ENCODE results near the gene LIMS1.
A peak's percentile ranks its signal among the peaks of the same experiment; 100 is the strongest.
"Not testable (repeated sequence)": the region's sequence is repeated elsewhere in the genome, so short reads cannot be mapped to it uniquely, and the experiment has no call there.

The LIMS1 gene

DNA sequence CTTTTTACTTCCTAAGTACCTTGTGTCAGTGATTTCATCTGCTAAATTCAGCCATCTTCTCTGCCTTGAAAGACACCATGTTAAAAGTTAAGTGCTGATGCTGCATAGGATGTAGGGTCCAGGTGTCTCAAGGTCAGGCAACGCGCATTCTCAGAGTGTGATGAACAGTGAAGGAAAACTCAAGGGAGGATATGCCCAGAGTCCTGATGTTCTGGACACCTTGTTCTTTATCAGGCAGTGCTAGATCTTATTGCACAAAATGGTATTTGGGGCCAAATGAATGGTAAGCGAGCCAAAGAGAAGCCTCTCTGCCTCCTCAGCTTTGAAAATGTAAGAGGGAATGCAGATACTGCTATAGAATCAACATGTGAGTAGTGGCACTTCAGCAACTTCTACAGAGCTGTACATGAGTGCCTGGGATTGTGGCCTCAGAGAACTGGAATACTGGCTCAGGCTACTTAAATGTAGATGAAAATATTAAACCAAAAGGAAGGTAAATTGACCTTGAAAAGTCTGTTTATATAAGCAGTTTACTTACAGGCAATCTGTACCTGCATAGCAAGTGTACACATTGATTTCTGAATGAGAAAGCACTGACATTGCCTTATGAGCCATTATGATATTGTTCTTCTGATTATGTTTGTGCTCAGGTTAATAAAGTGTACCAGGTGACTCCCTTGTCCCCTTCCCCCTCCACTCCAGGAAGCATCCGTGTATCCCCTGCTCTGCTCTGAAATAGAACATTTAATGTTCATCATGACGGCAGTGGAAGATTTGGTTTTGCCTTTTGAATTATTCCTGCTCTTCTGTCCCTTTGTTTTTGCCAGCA lies 98.3 kb downstream of the LIMS1 start:
- H3K27me3 Mint-ChIP-seq (ENCODE audit: low read depth): no peaks in the 10 kb centered on the region
- H3K4me3 Mint-ChIP-seq: no peak overlapping the region
- no peak overlapping the region for H3K27ac Mint-ChIP-seq
- DNase-seq (ENCODE audit: low spot score): no peak
- H3K36me3 Mint-ChIP-seq (ENCODE audit: low read depth): peaks cover 22% of the 10 kb centered on the region
- peaks cover 54% of the 10 kb centered on the region for H3K4me1 Mint-ChIP-seq (ENCODE audit: low read depth)
- H3K9me3 Mint-ChIP-seq: no peaks in the 10 kb centered on the region

DNA sequence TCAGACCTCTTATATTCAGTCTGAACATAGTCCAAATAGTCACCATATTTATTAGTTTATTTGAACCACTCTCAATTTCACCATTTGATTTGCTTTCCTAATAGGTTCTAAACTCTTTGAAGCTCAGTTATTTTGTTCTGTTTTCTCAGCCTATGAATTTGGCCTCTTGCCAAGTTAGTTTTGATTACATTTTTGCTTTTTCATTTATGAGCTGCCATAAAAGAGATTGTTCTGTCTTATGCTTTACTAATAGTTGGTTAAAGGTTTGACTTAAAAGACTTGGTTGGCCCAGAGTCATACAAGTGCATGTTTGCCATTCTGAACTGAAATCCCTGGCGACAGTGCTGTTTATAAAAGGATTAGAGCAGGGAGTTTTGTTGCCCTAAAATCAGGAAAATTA lies 99.1 kb downstream of the LIMS1 start:
- no peak for DNase-seq (ENCODE audit: low spot score)
- Mint-ChIP-seq H3K4me3 (no peak overlapping the region), H3K9me3 (no peaks in the 10 kb centered on the region), H3K36me3 (ENCODE audit: low read depth) (peaks cover 18% of the 10 kb centered on the region), H3K27me3 (ENCODE audit: low read depth) (no peaks in the 10 kb centered on the region), H3K27ac (no peak overlapping the region), H3K4me1 (ENCODE audit: low read depth) (peaks cover 48% of the 10 kb centered on the region)

DNA sequence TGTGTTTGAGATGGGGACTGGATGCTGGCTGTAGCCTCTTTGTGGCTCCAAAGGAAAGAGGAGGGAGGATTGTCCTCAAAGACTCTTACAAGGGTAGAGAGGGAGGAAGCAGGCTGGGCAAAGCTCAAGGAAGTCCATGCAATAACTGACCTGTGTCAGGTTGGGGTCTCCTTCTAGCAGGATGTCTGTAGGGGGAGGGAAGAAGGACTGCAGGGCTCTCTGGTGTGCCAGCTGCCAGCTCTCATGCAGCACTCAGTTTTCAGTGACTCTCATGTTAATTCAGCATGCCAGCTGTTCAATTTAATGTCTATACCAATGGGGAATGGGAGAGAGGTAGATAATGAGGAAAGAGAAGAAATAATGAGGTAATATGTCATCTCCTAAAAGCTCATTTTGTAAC lies 99.7 kb downstream of the LIMS1 start:
- peaks cover 44% of the 10 kb centered on the region for H3K4me1 Mint-ChIP-seq (ENCODE audit: low read depth)
- H3K36me3 Mint-ChIP-seq (ENCODE audit: low read depth): peaks cover 18% of the 10 kb centered on the region
- no peaks in the 10 kb centered on the region for H3K27me3 Mint-ChIP-seq (ENCODE audit: low read depth)
- DNase-seq (ENCODE audit: low spot score): no peak
- peak overlapping the region; percentile 29 for H3K27ac Mint-ChIP-seq
- no peaks in the 10 kb centered on the region for H3K9me3 Mint-ChIP-seq
- no peak overlapping the region for H3K4me3 Mint-ChIP-seq

DNA sequence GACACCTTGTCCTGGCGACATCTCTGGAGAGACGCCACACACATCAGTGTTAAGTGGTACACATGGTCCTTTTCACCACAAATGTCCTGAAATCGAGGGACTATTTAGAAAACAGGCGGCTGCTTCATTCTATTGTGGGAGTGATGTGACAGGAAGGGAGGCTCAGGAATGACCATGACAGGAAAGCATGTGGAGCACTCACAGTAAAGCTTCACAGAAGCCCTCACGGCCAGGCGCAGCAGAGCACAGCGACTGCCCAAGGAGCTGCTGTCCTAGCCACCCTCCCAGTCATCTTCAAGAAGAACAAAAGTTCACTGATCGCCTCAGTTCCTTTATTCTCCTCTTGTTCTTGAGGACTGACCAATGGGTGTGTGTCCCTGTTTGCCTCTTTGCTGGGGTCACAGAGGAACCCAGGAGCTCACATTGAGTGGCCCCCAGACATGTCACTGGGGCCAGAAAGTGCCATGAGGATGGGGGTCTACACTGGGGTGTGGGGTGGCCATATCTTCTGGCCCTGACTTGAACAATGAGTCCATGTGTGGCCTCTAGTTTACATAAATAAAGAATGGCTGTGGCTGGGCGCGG lies 100.4 kb downstream of the LIMS1 start:
- Mint-ChIP-seq H3K9me3 (no peaks in the 10 kb centered on the region), H3K4me3 (no peak overlapping the region), H3K4me1 (ENCODE audit: low read depth) (peaks cover 38% of the 10 kb centered on the region), H3K27me3 (ENCODE audit: low read depth) (no peaks in the 10 kb centered on the region), H3K36me3 (ENCODE audit: low read depth) (peaks cover 15% of the 10 kb centered on the region), H3K27ac (no peak overlapping the region)
- no peak for DNase-seq (ENCODE audit: low spot score)

DNA sequence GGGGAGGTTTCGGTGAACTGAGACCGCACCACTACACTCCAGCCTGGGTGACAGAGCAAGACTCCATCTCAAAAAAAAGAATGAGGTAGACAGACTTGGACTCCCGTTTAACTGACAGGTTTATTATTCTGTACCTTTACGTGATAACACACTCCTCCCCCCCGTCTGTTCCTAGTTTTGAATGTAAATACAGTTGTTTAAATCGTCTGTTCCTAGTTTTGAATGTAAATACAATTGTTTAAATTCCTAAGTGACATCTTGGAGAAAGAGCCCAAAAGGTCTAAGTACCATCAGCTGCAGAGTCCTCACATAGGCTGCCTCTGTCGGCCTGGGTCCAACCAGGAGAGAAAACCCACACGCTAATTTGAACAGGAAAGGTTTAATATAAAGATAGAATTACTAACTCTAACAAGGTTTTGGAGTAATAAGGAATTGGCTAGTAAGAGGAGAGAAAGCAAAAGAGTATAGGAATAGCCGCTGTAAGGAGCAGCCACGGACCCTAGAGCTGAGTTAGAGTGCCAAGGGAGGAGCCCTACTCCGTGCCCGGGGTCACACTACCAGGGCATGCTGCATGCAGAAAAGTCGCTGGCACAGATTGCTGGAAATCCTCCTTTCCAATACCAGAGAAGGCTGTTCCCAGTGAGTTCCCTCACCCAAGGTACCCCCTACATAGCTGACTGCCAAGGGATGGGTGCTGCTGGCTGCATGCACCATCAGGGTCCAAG lies 101.5 kb downstream of the LIMS1 start:
- no peak for DNase-seq (ENCODE audit: low spot score)
- Mint-ChIP-seq H3K27me3 (ENCODE audit: low read depth) (no peaks in the 10 kb centered on the region), H3K4me1 (ENCODE audit: low read depth) (peaks cover 36% of the 10 kb centered on the region), H3K9me3 (no peaks in the 10 kb centered on the region), H3K27ac (peak overlapping the region; percentile 5), H3K36me3 (ENCODE audit: low read depth) (peaks cover 8% of the 10 kb centered on the region), H3K4me3 (no peak overlapping the region)

DNA sequence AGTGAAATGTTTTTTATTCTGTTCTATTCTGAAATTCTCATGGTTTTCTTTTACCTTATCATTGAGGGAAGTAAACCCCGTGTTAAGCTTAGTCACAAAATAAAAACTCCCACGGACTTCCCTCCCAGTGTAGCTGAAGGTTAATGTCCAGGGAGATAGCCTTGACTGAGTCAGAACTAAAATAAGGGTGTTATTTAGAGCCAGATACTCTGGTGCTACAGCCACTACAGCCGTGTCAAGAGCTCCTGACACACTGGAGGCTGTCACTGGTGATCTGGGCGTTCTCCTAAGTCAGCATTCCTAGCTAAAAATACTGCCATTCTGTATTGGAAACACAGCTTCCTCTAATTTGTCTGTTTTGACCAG lies 103.0 kb downstream of the LIMS1 start:
- Mint-ChIP-seq H3K4me3 (no peak overlapping the region), H3K27ac (no peak overlapping the region), H3K9me3 (no peaks in the 10 kb centered on the region), H3K4me1 (ENCODE audit: low read depth) (peaks cover 35% of the 10 kb centered on the region), H3K27me3 (ENCODE audit: low read depth) (no peaks in the 10 kb centered on the region), H3K36me3 (ENCODE audit: low read depth) (peaks cover 7% of the 10 kb centered on the region)
- DNase-seq (ENCODE audit: low spot score): peak; percentile 12

DNA sequence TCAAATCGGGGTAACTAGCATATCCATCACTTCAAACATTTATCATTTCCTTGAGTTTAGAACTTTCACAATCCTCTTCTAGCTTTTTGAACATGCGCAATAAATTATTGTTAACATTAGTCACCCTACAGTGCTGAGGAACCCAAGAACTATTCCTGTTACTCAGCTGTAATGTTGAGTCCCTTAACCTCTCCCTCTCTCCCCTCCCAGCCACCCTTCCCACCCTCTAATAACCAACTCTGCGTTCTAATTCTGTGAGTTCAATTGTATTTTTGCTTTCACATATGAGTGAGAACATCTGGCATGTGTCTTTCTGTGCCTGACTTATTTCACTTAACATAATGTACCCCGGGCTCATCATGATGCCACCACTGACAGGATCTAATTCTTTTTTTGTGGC lies 106.5 kb downstream of the LIMS1 start:
- Mint-ChIP-seq H3K4me1 (ENCODE audit: low read depth) (peaks cover 21% of the 10 kb centered on the region), H3K4me3 (no peak overlapping the region), H3K27me3 (ENCODE audit: low read depth) (no peaks in the 10 kb centered on the region), H3K27ac (peak overlapping the region; percentile 17), H3K36me3 (ENCODE audit: low read depth) (peaks cover 35% of the 10 kb centered on the region), H3K9me3 (peaks cover 14% of the 10 kb centered on the region)
- no peak for DNase-seq (ENCODE audit: low spot score)

DNA sequence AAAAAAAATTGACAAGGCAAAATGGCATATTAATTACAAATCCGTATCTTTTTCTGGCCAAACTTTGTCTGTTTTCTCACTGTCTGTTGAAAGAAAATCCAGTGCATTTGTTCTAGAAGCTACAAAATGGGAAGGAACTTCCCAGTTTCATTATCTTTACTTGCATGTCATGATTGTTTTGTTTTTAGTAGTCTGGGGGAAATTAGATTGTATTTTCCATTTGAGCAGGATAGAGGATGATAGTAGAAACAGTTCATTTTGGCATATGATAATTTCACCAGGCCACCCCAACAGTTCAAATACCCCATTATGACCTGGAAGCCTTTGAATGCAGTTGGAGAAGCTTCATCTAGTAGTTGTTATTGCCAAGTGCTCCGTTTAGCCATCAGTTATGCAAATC lies 107.5 kb downstream of the LIMS1 start:
- Mint-ChIP-seq H3K4me1 (ENCODE audit: low read depth) (peaks cover 19% of the 10 kb centered on the region), H3K4me3 (no peak overlapping the region), H3K9me3 (peaks cover 22% of the 10 kb centered on the region), H3K27me3 (ENCODE audit: low read depth) (no peaks in the 10 kb centered on the region), H3K36me3 (ENCODE audit: low read depth) (peaks cover 43% of the 10 kb centered on the region), H3K27ac (no peak overlapping the region)
- DNase-seq (ENCODE audit: low spot score): no peak

DNA sequence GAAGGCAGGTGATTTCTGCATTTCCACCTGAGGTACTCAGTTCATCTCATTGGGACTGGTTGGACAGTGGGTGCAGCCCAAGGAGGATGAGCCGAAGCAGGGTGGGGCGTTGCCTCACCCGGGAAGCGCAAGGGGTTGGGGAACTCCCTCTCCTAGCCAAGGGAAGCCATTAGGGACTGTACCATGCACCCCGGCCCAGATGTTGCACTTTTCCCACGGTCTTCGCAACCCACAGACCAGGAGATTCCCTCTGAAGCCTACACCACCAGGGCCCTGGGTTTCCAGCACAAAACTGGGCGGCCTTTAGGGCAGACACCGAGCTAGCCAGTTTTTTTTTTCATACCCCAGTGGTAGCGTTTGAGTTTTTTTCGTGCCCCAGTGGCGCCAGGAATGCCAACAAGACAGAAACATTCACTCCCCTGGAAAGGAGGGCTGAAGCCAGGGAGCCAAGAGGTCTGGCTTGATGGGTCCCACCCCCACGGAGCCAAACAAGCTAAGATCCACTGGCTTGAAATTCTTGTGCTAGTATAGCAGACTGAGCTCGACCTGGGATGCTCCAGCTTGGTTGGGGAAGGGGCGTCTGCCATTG lies 109.1 kb downstream of the LIMS1 start:
- Mint-ChIP-seq H3K9me3 (peaks cover 38% of the 10 kb centered on the region), H3K4me3 (no peak overlapping the region), H3K27me3 (ENCODE audit: low read depth) (no peaks in the 10 kb centered on the region), H3K36me3 (ENCODE audit: low read depth) (peaks cover 53% of the 10 kb centered on the region), H3K4me1 (ENCODE audit: low read depth) (peaks cover 30% of the 10 kb centered on the region), H3K27ac (no peak overlapping the region)
- no peak for DNase-seq (ENCODE audit: low spot score)

DNA sequence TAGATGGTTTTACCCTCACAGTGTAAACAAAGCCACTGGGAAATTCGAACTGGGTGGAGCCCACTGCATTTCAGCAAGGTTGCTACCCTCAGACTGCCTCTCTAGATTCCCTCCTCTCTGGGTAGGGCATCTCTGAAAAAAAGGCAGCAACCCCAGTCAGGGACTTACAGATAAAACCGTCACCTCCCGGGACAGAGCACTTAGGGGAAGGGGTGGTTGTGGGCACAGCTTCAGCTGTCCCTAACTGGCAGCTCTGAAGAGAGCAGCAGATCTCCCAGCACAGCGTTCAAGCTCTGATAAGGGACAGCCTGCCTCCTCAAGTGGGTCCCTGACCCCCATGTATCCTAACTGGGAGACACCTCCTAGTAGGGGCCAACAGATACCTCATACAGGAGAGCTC lies 109.6 kb downstream of the LIMS1 start:
- H3K9me3 Mint-ChIP-seq: peaks cover 42% of the 10 kb centered on the region
- H3K4me1 Mint-ChIP-seq (ENCODE audit: low read depth): peaks cover 35% of the 10 kb centered on the region
- not testable (repeated sequence) for H3K4me3 Mint-ChIP-seq; H3K27ac Mint-ChIP-seq; H3K27me3 Mint-ChIP-seq (ENCODE audit: low read depth); DNase-seq (ENCODE audit: low spot score)
- peaks cover 56% of the 10 kb centered on the region for H3K36me3 Mint-ChIP-seq (ENCODE audit: low read depth)

DNA sequence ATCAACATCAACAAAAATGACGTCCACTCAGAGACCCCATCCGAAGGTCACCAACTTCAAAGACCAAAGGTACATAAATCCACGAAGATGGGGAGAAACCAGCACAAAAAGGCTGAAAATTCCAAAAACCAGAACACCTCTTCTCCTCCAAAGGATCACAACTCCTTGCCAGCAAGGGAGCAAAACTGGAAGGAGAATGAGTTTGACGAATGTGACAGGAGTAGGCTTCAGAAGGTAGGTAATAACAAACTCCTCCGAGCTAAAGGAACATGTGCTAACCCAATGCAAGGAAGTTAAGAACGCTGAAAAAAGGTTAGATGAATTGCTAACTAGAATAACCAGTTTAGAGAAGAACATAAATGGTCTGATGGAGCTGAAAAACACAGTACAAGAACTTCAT lies 110.2 kb downstream of the LIMS1 start:
- not testable (repeated sequence) for H3K27me3 Mint-ChIP-seq (ENCODE audit: low read depth); H3K4me3 Mint-ChIP-seq; DNase-seq (ENCODE audit: low spot score); H3K27ac Mint-ChIP-seq
- peaks cover 41% of the 10 kb centered on the region for H3K4me1 Mint-ChIP-seq (ENCODE audit: low read depth)
- H3K36me3 Mint-ChIP-seq (ENCODE audit: low read depth): peaks cover 62% of the 10 kb centered on the region
- peaks cover 42% of the 10 kb centered on the region for H3K9me3 Mint-ChIP-seq

DNA sequence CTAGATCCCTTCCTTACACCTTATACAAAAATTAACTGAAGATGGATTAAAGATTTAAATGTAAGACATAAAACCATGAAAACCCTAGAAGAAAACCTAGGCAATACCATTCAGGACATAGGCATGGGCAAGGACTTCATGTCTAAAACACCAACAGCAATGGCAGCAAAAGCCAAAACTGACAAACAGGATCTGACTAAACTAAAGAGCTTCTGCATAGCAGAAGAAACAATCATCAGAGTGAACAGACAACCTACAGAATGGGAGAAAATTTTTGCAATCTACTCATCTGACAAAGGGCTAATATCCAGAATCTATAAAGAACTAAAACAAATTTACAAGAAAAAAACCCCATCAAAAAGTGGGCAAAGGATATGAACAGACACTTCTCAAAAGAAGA lies 114.5 kb downstream of the LIMS1 start:
- Mint-ChIP-seq H3K27ac (peak overlapping the region; percentile 11), H3K4me3 (peak overlapping the region; percentile 8), H3K9me3 (peaks cover 42% of the 10 kb centered on the region), H3K36me3 (ENCODE audit: low read depth) (peaks cover 57% of the 10 kb centered on the region), H3K4me1 (ENCODE audit: low read depth) (peaks cover 54% of the 10 kb centered on the region)
- DNase-seq (ENCODE audit: low spot score); H3K27me3 Mint-ChIP-seq (ENCODE audit: low read depth): not testable (repeated sequence)

DNA sequence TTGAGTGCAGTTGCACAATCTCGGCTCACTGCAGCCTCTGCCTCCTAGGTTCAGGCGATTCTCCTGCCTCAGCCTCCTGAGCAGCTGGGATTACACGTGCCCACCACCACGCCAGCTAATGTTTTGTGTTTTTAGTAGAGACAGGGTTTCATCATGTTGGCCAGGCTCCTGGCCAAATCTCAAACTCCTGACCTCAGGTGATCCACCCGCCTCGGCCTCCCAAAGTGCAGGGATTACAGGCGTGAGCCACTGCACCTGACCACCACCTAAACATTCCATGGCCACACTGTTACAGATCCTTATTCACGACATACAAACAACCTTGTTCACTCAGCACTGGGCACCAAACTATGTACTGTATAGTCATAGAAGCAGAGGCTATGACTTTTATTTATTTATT lies 116.2 kb downstream of the LIMS1 start:
- Mint-ChIP-seq H3K36me3 (ENCODE audit: low read depth) (peaks cover 40% of the 10 kb centered on the region), H3K4me1 (ENCODE audit: low read depth) (peaks cover 57% of the 10 kb centered on the region), H3K9me3 (peaks cover 31% of the 10 kb centered on the region)
- not testable (repeated sequence) for H3K4me3 Mint-ChIP-seq; H3K27me3 Mint-ChIP-seq (ENCODE audit: low read depth); H3K27ac Mint-ChIP-seq; DNase-seq (ENCODE audit: low spot score)

DNA sequence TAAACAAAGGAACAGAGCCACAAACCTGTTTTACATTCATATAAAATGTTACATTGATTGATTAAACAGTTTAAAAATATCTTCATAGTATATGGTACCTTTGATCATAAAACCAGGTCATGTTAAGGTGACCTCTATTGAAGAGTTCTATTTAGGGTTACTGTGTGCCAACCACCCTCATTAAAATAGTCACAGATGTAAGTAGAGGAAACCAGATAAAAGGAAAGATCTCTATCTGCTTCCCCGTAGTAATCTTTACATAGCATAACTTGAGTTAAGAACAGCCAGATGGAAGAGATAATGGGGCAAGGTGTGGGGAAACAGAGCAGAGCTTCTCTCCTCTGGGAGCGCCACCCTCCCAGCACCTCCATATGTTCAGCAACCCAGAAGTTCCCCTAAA lies 117.2 kb downstream of the LIMS1 start:
- Mint-ChIP-seq H3K36me3 (ENCODE audit: low read depth) (peaks cover 30% of the 10 kb centered on the region), H3K4me3 (peak overlapping the region; percentile 73), H3K4me1 (ENCODE audit: low read depth) (peaks cover 51% of the 10 kb centered on the region), H3K27ac (peak overlapping the region; percentile 58), H3K9me3 (peaks cover 21% of the 10 kb centered on the region)
- H3K27me3 Mint-ChIP-seq (ENCODE audit: low read depth); DNase-seq (ENCODE audit: low spot score): not testable (repeated sequence)
